GM19043 (cell line): ENCODE data around the gene CCNL2.
"Not testable (repeated sequence)": the region's sequence is repeated elsewhere in the genome, so short reads cannot be mapped to it uniquely, and the experiment has no call there.

Experiments used
- ATAC-seq: cut with Tn5 transposase; IDR thresholded peaks from one replicate; pipeline ENCODE4 v1.9.1; 2021; ENCODE audit warnings: low read depth; ENCODE audit not compliant: unreplicated experiment

Gene CCNL2

GRCh38 chr1:1421147-1421906 is 22.2 kb upstream of the CCNL2 start, which contains the start of gene ANKRD65:
ANKRD65 (minus strand) TSS chr1:1421276; CDS start chr1:1421005, 271 bp downstream.
- ATAC-seq: no peak

- ATAC-seq: no peak
These were observed 21.6 kb upstream of the CCNL2 start for GRCh38 chr1:1420654-1421141.

- ATAC-seq: no peak
These were observed 20.9 kb upstream of the CCNL2 start for GRCh38 chr1:1419813-1420653.

GRCh38 chr1:1419363-1419812 is 20.3 kb upstream of the CCNL2 start:
- ATAC-seq: no peak

- no peak for ATAC-seq
These were observed 19.6 kb upstream of the CCNL2 start for GRCh38 chr1:1418464-1419362.

- ATAC-seq: not testable (repeated sequence)
These were observed 18.8 kb upstream of the CCNL2 start for GRCh38 chr1:1417825-1418463.

- ATAC-seq: not testable (repeated sequence)
These were observed 18.3 kb upstream of the CCNL2 start for GRCh38 chr1:1417396-1417795.

- ATAC-seq: no peak
These were observed 16.6 kb upstream of the CCNL2 start for GRCh38 chr1:1415751-1416150.

GRCh38 chr1:1412311-1412902 is 13.3 kb upstream of the CCNL2 start:
- not testable (repeated sequence) for ATAC-seq

- ATAC-seq: no peak
These were observed 12.5 kb upstream of the CCNL2 start for GRCh38 chr1:1411626-1412025.

GRCh38 chr1:1410238-1410637 is 11.1 kb upstream of the CCNL2 start:
- not testable (repeated sequence) for ATAC-seq

GRCh38 chr1:1407636-1408318 is 8.6 kb upstream of the CCNL2 start:
- ATAC-seq: peak; percentile 14

GRCh38 chr1:1406821-1407635 is 7.9 kb upstream of the CCNL2 start, which contains the start of gene MRPL20:
MRPL20 (minus strand) TSS chr1:1407293; CDS start chr1:1407217, 76 bp downstream.
- ATAC-seq: peak; percentile 92

- ATAC-seq: no peak
These were observed 7.1 kb upstream of the CCNL2 start for GRCh38 chr1:1406101-1406820.

GRCh38 chr1:1403653-1404052 is 4.5 kb upstream of the CCNL2 start:
- ATAC-seq: no peak

- ATAC-seq: not testable (repeated sequence)
These were observed 3.8 kb upstream of the CCNL2 start for GRCh38 chr1:1402901-1403392.
